VCaP (cell line): Measurements from ENCODE around the gene CRYBG2.
"Not testable (repeated sequence)": the region's sequence is repeated elsewhere in the genome, so short reads cannot be mapped to it uniquely, and the experiment has no call there.

ENCODE experiments used
- H3K27ac ChIP-seq: fragments of 450-650 bp; 2 replicates; pipeline ENCODE4 v1.5.1; 2017
- CTCF ChIP-seq: fragments of 450-650 bp; conservative IDR thresholded peaks from 2 replicates; pipeline ENCODE4 v1.5.1; 2017; ENCODE audit warnings: mild to moderate bottlenecking, moderate library complexity

CRYBG2 gene

GRCh38 chr1:26376050-26376449 is 22.1 kb upstream of the CRYBG2 start:
- no peak for TF ChIP-seq CTCF
- H3K27ac ChIP-seq, result no peak overlapping the region

- no peak for TF ChIP-seq CTCF
- no peak overlapping the region for H3K27ac ChIP-seq
Measured at GRCh38 chr1:26375081-26375480, 21.2 kb upstream of the CRYBG2 start.

- not testable (repeated sequence) for H3K27ac ChIP-seq
Measured at GRCh38 chr1:26374361-26374760, 20.4 kb upstream of the CRYBG2 start.

- H3K27ac ChIP-seq, result no peak overlapping the region
- TF ChIP-seq CTCF, result no peak
Measured at GRCh38 chr1:26373789-26374188, 19.9 kb upstream of the CRYBG2 start.

GRCh38 chr1:26373281-26373680 is 19.4 kb upstream of the CRYBG2 start:
- TF ChIP-seq CTCF, result no peak
- no peak overlapping the region for H3K27ac ChIP-seq

GRCh38 chr1:26372611-26373010 is 18.7 kb upstream of the CRYBG2 start, which contains the start of gene ZNF683:
Gene ZNF683 (minus strand): TSS chr1:26372750. CDS start chr1:26368571, 4,179 bp downstream.
- H3K27ac ChIP-seq, result not testable (repeated sequence)

GRCh38 chr1:26372039-26372438 is 18.1 kb upstream of the CRYBG2 start:
- H3K27ac ChIP-seq, result no peak overlapping the region
- no peak for TF ChIP-seq CTCF

GRCh38 chr1:26370591-26371382 is 16.9 kb upstream of the CRYBG2 start:
- no peak overlapping the region for H3K27ac ChIP-seq
- TF ChIP-seq CTCF, result no peak
